ENCODE data around the gene CSF2. TPM values are rescaled to one million over a fixed set of nuclear protein-coding genes. Genes with fewer than 3 reads are reported as not detected.
A peak's percentile ranks its signal among the peaks of the same experiment; 100 is the strongest.

The CSF2 gene
- total RNA-seq, 2 experiments from 2014 or later, result 52.6 to 59.5 TPM

- intact Hi-C loops (cut with DNase I, micrococcal nuclease), result no loop called here
- CTCF ChIA-PET, result interaction anchor here (0.8 to 2.2 kb wide), 4 partner anchors 9 to 30 kb away, joined by 3 to 7 read pairs (median 4); no protein-coding TSS in a partner anchor
- POLR2A ChIA-PET, result interaction anchor here (0.9 kb wide), 1 partner anchor 29 kb away, joined by 3 read pairs; no protein-coding TSS in a partner anchor
- ATAC-seq (no peak), DNase-seq (no peak)
- Mint-ChIP-seq H3K27ac (no peak overlapping the region), H3K36me3 (ENCODE audit: low read depth) (peaks cover 2% of the 10 kb centered on the region), H3K4me3 (no peak overlapping the region), H3K4me1 (peaks cover 43% of the 10 kb centered on the region), H3K27me3 (no peaks in the 10 kb centered on the region), H3K9me3 (ENCODE audit: low read depth) (no peaks in the 10 kb centered on the region)
These were observed 1.5 kb upstream of the CSF2 start for GRCh38 chr5:132072070-132072469.

DNA sequence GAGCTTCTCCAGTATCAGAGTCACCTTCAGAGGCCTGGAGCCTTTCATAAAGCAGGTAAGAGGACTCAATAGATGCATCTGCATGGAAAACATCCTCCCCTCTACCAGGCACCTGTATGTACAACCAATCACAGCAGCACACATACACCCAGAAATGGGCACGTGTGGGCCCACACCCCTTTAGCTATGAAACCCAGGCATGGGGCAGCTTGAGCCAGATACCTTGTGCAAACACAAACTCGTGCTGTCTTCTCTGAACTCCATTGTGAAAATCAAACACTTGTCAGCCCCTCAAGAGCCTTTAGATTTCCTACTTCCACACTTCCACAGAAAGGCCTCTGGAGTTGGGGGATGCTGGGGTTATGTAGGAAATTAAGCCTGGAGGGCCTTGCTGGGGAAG is 1.1 kb upstream of the CSF2 start:
- H3K36me3 Mint-ChIP-seq (ENCODE audit: low read depth), result peaks cover 2% of the 10 kb centered on the region
- POLR2A ChIA-PET, result interaction anchor here (0.6 kb wide), 1 partner anchor 28 kb away, joined by 3 read pairs; no protein-coding TSS in a partner anchor
- H3K27ac Mint-ChIP-seq, result no peak overlapping the region
- H3K4me3 Mint-ChIP-seq, result no peak overlapping the region
- intact Hi-C loops (cut with DNase I, micrococcal nuclease), result no loop called here
- H3K9me3 Mint-ChIP-seq (ENCODE audit: low read depth), result no peaks in the 10 kb centered on the region
- peaks cover 43% of the 10 kb centered on the region for H3K4me1 Mint-ChIP-seq
- DNase-seq, result no peak
- CTCF ChIA-PET, result interaction anchor here (0.8 to 2.2 kb wide), 4 partner anchors 9 to 30 kb away, joined by 3 to 7 read pairs (median 4); no protein-coding TSS in a partner anchor
- H3K27me3 Mint-ChIP-seq, result no peaks in the 10 kb centered on the region
- ATAC-seq, result no peak

GRCh38 chr5:132074091-132074771 is 642 bp downstream of the CSF2 start:
- no peak for DNase-seq
- Mint-ChIP-seq H3K36me3 (ENCODE audit: low read depth) (peaks cover 2% of the 10 kb centered on the region), H3K4me1 (peaks cover 45% of the 10 kb centered on the region), H3K4me3 (peak overlapping the region; percentile 61), H3K27ac (no peak overlapping the region), H3K9me3 (ENCODE audit: low read depth) (no peaks in the 10 kb centered on the region), H3K27me3 (no peaks in the 10 kb centered on the region)
- ChIA-PET CTCF (interaction anchor here (2.2 kb wide), 2 partner anchors 11 to 28 kb away, joined by 5 to 8 read pairs; no protein-coding TSS in a partner anchor), POLR2A (no interaction called here)
- no peak for ATAC-seq
- intact Hi-C loops (cut with DNase I, micrococcal nuclease), result no loop called here

DNA sequence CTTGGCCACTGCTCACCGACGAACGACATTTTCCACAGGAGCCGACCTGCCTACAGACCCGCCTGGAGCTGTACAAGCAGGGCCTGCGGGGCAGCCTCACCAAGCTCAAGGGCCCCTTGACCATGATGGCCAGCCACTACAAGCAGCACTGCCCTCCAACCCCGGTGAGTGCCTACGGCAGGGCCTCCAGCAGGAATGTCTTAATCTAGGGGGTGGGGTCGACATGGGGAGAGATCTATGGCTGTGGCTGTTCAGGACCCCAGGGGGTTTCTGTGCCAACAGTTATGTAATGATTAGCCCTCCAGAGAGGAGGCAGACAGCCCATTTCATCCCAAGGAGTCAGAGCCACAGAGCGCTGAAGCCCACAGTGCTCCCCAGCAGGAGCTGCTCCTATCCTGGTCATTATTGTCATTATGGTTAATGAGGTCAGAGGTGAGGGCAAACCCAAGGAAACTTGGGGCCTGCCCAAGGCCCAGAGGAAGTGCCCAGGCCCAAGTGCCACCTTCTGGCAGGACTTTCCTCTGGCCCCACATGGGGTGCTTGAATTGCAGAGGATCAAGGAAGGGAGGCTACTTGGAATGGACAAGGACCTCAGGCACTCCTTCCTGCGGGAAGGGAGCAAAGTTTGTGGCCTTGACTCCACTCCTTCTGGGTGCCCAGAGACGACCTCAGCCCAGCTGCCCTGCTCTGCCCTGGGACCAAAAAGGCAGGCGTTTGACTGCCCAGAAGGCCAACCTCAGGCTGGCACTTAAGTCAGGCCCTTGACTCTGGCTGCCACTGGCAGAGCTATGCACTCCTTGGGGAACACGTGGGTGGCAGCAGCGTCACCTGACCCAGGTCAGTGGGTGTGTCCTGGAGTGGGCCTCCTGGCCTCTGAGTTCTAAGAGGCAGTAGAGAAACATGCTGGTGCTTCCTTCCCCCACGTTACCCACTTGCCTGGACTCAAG is 1.5 kb downstream of the CSF2 start:
- ChIA-PET POLR2A (no interaction called here), CTCF (interaction anchor here (0.7 to 2.2 kb wide), 2 partner anchors 12 to 103 kb away, joined by 3 to 8 read pairs; no protein-coding TSS in a partner anchor)
- ATAC-seq (peak; percentile 59), DNase-seq (peak; percentile 71)
- Mint-ChIP-seq H3K36me3 (ENCODE audit: low read depth) (peaks cover 2% of the 10 kb centered on the region), H3K4me1 (peaks cover 45% of the 10 kb centered on the region), H3K27ac (peak overlapping the region; percentile 53), H3K27me3 (no peaks in the 10 kb centered on the region), H3K4me3 (peak overlapping the region; percentile 61), H3K9me3 (ENCODE audit: low read depth) (no peaks in the 10 kb centered on the region)
- intact Hi-C loops (cut with DNase I, micrococcal nuclease), result no loop called here

GRCh38 chr5:132075719-132076077 is 2.1 kb downstream of the CSF2 start:
- H3K9me3 Mint-ChIP-seq (ENCODE audit: low read depth), result no peaks in the 10 kb centered on the region
- no peak for ATAC-seq
- H3K4me1 Mint-ChIP-seq, result peaks cover 40% of the 10 kb centered on the region
- POLR2A ChIA-PET, result no interaction called here
- CTCF ChIA-PET, result interaction anchor here (0.7 kb wide), 1 partner anchor 103 kb away, joined by 3 read pairs; no protein-coding TSS in a partner anchor
- peak overlapping the region; percentile 24 for H3K27ac Mint-ChIP-seq
- peaks cover 2% of the 10 kb centered on the region for H3K36me3 Mint-ChIP-seq (ENCODE audit: low read depth)
- no peaks in the 10 kb centered on the region for H3K27me3 Mint-ChIP-seq
- intact Hi-C loops (cut with DNase I, micrococcal nuclease), result no loop called here
- H3K4me3 Mint-ChIP-seq, result peak overlapping the region; percentile 61
- no peak for DNase-seq

- H3K4me1 Mint-ChIP-seq, result peaks cover 34% of the 10 kb centered on the region
- CTCF ChIA-PET, result no interaction called here
- H3K27me3 Mint-ChIP-seq, result no peaks in the 10 kb centered on the region
- DNase-seq (no peak), ATAC-seq (no peak)
- H3K9me3 Mint-ChIP-seq (ENCODE audit: low read depth), result no peaks in the 10 kb centered on the region
- peaks cover 2% of the 10 kb centered on the region for H3K36me3 Mint-ChIP-seq (ENCODE audit: low read depth)
- peak overlapping the region; percentile 37 for H3K4me3 Mint-ChIP-seq
- H3K27ac Mint-ChIP-seq, result no peak overlapping the region
- intact Hi-C loops (cut with DNase I, micrococcal nuclease), result no loop called here
- POLR2A ChIA-PET, result no interaction called here
These were observed 2.7 kb downstream of the CSF2 start for GRCh38 chr5:132076202-132076830.

GRCh38 chr5:132076983-132077382 is 3.4 kb downstream of the CSF2 start:
- Mint-ChIP-seq H3K4me1 (peaks cover 35% of the 10 kb centered on the region), H3K9me3 (ENCODE audit: low read depth) (no peaks in the 10 kb centered on the region), H3K27ac (no peak overlapping the region), H3K36me3 (ENCODE audit: low read depth) (peaks cover 2% of the 10 kb centered on the region), H3K4me3 (no peak overlapping the region), H3K27me3 (no peaks in the 10 kb centered on the region)
- DNase-seq, result no peak
- CTCF ChIA-PET, result no interaction called here
- POLR2A ChIA-PET, result no interaction called here
- ATAC-seq, result no peak
- intact Hi-C loops (cut with DNase I, micrococcal nuclease), result no loop called here

DNA sequence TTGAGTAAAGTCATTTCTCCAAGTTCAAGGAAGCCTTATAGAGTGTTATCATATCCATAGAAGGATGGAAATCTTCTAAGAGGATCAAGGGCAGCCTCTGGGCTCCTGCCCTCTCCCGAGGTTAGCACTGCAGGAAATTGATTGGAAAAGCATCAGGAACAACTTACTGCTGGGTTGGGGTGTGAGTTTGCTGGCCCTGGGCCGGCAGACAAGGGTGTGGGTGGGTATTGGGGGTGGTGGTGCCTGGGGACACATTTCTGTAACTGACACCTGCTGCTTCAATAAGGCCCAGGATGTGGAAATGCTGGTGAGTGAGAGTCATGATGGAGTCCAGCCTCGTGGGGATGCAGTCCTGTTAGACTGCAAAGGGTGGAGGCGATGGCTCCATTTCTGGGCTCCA is 5.5 kb downstream of the CSF2 start:
- intact Hi-C loops (cut with DNase I, micrococcal nuclease), result no loop called here
- no peak for ATAC-seq
- DNase-seq, result no peak
- ChIA-PET CTCF (no interaction called here), POLR2A (no interaction called here)
- H3K4me1 Mint-ChIP-seq, result peaks cover 40% of the 10 kb centered on the region
- H3K4me3 Mint-ChIP-seq, result no peak overlapping the region
- H3K27me3 Mint-ChIP-seq, result no peaks in the 10 kb centered on the region
- H3K9me3 Mint-ChIP-seq (ENCODE audit: low read depth), result no peaks in the 10 kb centered on the region
- peak overlapping the region; percentile 47 for H3K27ac Mint-ChIP-seq
- peaks cover 2% of the 10 kb centered on the region for H3K36me3 Mint-ChIP-seq (ENCODE audit: low read depth)

DNA sequence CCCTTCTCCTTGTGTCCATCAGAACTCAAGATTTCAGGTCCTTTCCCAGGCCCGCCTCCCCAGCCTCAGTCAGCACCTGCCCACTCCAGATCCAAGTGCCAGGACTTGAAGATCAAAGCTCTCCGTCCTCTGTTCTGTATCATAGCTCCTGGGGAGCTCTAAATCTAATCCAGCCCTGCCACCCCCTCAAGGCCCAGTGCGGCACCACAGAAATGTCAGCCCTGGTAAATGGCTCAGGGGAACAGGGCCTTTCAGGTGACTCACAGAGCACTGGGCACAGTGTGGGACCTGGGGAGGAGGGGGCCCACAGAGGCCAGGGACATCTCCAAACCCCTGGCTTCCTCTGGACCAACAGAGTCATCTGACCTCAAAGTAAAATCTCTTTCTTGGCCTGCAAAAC is 6.0 kb downstream of the CSF2 start:
- Mint-ChIP-seq H3K4me1 (peaks cover 40% of the 10 kb centered on the region), H3K9me3 (ENCODE audit: low read depth) (no peaks in the 10 kb centered on the region), H3K4me3 (no peak overlapping the region), H3K36me3 (ENCODE audit: low read depth) (peaks cover 2% of the 10 kb centered on the region), H3K27ac (no peak overlapping the region), H3K27me3 (no peaks in the 10 kb centered on the region)
- ATAC-seq (no peak), DNase-seq (no peak)
- intact Hi-C loops (cut with DNase I, micrococcal nuclease), result no loop called here
- ChIA-PET CTCF (no interaction called here), POLR2A (no interaction called here)

- ChIA-PET CTCF (no interaction called here), POLR2A (interaction anchor here (0.8 kb wide), 1 partner anchor 19 kb away, joined by 3 read pairs; no protein-coding TSS in a partner anchor)
- DNase-seq, result no peak
- Mint-ChIP-seq H3K9me3 (ENCODE audit: low read depth) (no peaks in the 10 kb centered on the region), H3K27me3 (peaks cover 5% of the 10 kb centered on the region), H3K4me3 (no peak overlapping the region), H3K4me1 (peaks cover 38% of the 10 kb centered on the region), H3K36me3 (ENCODE audit: low read depth) (no peaks in the 10 kb centered on the region), H3K27ac (peak overlapping the region; percentile 32)
- ATAC-seq, result no peak
- intact Hi-C loops (cut with DNase I, micrococcal nuclease), result no loop called here
These were observed 7.0 kb downstream of the CSF2 start for GRCh38 chr5:132080595-132080994.

DNA sequence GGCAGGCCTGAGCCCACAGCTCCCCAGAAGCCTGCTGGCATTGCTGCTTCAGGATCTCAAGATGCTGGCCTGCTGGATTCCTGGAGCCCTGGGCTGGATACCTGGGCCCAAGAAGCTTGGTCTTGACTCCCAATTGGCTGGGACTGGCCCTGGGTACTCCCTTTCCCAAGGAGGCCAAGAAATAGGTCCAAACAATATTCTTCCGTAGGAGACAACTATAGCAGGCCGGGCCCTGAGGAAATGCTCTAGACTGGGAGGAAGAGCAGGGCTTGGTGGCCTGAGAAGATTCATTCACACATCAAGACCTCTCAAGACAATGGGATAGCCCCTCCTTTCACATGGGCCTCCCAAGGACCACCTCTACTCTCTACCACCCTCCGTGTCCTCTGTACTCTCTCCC is 7.9 kb downstream of the CSF2 start:
- CTCF ChIA-PET, result interaction anchor here (0.6 kb wide), 1 partner anchor 1371 kb away, joined by 4 read pairs; no protein-coding TSS in a partner anchor
- intact Hi-C loops (cut with DNase I, micrococcal nuclease), result no loop called here
- no peak for ATAC-seq
- no peaks in the 10 kb centered on the region for H3K36me3 Mint-ChIP-seq (ENCODE audit: low read depth)
- no peaks in the 10 kb centered on the region for H3K9me3 Mint-ChIP-seq (ENCODE audit: low read depth)
- POLR2A ChIA-PET, result interaction anchor here (1.1 kb wide), 1 partner anchor 21 kb away, joined by 3 read pairs; no protein-coding TSS in a partner anchor
- H3K27ac Mint-ChIP-seq, result peak overlapping the region; percentile 26
- peaks cover 41% of the 10 kb centered on the region for H3K4me1 Mint-ChIP-seq
- no peak overlapping the region for H3K4me3 Mint-ChIP-seq
- no peak for DNase-seq
- H3K27me3 Mint-ChIP-seq, result peaks cover 5% of the 10 kb centered on the region
